HG02981 (cell line): ENCODE data around the gene FAM20C.

Experiments used
- ATAC-seq: cut with Tn5 transposase; IDR thresholded peaks from one replicate; pipeline ENCODE4 v1.9.1; 2021; ENCODE audit warnings: mild to moderate bottlenecking, moderate library complexity; ENCODE audit not compliant: unreplicated experiment

FAM20C gene

DNA sequence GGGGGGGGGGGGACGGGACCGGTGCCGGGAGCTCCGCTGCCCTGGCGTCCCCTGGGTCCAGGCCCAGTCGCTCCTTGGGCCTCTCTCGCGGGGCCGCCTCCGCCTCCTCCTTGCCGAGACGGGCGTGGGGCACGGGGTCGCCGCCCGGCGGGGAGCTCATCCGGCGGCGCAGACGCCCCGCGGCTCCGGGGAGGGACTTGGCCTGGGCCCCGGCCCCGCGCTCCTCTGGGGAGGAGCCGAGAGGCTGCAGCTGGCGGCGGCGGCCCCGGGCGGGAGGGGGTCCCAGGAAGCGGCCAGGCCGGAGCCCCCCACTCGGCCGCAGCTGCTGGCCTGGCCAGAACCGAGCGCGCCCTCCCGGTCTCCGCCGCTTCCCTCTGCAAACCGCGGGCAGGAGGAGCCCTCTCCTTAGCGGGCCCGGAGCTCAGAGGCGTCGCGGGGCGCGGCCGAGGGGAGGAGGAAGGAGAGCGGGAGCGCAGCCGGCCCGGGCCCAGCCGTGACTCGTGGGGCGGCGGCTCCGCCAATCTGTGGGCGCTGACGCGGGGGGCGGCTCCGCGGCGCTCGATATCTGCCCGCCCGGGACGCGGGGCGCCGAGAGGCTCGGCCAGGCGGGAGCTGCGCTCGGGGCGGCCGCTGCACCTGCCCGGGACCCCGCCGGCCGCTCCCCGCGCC is at the start of gene FAM20C:
FAM20C (plus strand) TSS at position 591 of the 669 bp plus-strand sequence. CDS start 629 bp downstream, outside the sequence.
- no peak for ATAC-seq

DNA sequence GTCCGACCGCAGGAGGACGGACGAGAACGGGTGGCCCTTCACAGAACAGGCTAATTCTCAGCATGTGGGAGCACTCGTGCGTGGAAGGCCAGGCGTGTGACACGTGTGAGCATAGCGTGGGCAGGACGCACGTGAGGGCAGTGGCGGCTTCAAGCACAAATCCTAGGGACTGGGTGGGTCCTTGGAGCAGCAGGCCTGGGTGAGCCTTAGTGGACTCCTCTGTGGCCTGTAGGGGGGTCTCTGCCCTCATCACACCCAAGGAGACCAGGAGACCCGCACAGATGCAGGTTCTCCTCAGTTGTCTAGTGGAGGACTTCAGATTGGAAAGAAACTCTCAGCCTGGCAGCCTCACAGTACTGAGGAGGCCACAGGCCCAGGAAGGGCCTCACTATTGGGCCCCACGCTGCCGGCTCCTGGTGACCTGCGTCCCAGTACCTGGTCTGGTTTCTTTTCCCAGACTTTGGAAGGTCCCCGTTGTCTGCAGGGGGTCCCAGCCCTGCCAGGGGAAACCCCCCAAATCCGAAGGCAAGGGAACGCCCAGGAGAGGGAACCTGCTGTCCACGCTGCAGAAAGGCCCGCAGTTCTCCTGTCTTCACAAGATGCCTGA is 49.1 kb upstream of the FAM20C start:
- no peak for ATAC-seq

DNA sequence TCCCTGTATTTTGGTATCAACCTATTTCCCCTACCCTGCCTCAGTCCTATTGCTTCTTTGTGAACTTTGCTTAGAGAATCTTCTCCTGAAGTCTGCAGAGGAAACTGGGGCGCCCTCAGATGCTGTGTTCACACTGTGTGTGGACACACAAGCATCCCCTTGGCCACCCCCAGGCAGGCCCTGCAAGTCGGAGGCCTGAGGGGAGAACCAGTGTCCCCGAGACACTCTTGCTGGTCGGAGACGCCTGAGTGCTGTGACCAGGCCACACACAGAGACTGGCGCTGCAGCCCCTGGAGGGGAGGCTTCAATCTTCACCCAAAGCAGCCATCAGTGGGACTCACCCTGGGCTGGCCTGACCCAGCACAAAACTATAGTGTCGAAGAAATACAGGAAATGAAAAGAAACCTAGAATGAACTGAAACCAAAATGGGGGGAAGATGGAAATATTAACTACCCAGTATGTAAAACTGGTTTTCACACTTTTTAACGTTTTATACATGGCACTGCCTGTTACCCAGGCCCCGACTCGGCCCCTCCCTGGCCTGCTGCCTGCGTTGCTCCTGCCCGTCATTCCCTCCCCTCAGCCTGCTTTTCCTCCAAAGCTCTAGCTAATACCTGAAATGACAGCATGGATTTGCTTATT is 48.4 kb upstream of the FAM20C start:
- peak; percentile 46 for ATAC-seq

DNA sequence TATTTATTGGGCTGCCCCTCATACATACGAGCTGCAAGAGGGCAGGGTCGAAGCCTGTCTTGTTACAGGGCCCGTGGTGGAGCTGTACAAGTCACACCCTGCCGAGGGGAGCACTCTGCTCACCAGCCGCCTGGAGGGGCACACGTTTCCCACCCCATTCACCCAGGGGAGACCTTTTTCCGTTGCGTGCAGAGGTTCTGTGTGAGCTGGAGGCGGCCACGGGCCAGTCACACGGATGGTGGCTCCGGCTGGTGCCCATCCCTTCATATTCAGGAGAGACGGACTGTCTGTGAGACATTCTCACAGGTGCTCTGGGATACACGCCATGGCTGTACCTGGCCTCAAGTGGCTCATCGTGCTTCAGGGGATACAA is 47.9 kb upstream of the FAM20C start:
- no peak for ATAC-seq

DNA sequence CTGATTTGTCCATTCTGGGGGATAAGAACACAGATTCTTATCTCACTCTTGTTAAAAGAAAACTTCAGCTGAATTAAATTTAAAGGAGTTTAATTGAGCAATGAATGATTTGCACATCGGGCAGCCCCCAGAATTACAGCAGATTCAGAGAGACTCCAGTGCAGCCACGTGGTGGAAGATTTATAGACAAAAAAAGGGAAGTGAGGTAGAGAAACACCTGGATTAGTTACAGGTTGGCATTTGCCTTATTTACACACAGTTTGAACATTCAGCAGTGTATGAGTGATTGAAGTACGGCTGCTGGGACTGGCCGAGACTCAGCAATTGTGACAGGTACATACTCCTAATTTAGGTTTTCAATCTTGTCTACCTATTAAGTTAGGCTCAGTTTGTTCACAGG is 46.5 kb upstream of the FAM20C start:
- no peak for ATAC-seq

DNA sequence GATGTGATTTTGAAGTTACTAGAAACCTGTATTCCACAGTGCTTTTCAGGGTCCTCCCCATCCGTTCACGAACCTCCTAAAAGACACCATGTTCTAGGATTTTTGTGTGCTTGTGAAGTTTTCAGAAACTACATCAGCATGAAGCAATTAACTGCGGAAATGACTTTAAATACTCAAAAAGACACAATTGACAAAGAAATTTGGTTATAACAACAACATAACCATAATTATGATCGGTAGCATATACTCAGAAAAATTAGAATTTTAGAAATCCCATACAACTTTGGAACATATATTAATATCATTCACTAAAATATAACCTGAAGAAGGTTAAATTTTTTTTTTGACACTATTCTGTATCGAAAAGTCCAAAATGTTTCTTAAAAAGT is 43.8 kb upstream of the FAM20C start:
- no peak for ATAC-seq

DNA sequence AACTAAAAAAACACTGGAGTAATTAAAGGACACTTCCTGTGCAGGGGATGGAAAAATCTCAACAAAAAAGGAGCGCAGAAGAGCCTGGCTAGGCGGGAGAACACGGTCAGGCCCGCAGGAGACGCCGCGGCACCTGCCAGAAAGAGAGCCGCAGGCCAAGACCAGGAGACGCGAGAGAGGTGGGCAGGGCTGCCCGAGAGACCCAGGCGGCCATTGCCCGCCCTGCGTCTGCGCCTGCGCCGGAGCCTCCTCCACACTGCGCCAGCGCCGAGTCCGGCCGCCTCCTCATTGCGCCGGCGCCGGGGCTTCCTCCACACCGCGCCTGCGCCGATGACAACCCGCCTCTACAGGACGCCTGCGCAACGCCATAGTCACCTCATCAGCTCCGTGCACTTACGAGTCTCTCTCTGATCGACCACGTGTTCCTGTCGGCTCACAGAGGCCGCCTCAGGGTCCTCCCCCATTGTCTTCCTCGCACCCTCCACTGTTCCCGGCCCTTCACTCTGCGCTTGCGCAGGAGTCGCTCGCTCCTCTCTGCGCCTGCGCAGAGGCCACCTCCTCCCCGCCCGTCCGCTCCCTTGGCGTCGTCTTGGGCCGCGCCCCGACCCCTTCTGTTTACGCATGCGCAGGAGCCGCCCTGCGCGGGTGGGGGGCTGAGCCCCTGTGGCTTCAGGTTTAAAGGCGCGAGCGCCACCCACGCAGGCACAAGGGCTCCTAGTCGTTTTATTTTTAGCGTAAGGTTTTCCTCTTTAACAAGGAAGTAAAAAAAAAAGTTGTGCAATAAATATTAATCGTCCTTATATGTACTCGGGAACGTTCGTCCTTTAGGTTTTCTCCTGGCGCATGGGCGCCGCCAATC is 43.2 kb upstream of the FAM20C start:
- peak; percentile 96 for ATAC-seq

DNA sequence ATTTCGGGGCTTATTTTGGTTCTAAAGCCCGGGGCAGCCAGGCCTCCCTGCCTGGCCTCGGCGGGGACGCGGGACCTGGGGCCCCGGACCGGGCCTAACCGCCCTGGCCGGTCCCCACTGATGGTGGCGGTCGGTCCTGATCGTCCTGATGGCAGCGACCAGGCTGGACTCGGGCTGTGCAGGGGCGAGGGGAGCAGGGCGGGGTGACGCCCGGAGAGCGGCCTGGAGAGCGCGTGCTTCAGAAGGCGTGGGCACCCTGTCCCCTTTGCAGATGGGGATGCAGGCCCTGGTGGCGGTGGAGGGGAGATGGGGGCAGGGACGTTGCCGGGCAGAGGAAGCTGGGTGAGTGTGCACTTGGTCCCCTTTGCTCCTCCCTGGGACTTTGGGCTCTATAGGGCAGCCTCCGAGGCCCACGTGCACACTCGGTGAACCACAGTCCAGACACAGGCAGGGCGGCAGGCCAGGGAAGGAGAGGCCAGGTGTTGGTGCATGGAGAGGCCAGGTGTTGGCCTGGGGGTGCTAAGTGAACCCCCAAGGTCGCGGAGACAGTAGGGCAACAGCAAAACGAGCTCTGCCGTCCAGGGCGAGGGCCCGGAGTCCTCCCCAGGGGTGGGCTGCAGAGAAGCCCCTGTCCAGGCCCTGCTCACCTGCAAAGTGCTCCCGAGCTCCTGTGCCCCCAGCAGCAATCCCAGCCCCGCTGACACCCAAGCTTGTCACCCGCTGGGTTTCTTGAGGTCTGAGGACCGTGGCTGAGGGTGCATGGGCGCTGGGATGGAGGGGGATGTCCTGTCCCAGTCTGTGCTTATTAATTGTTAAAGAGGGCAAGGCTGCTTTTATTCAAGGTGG is 42.4 kb upstream of the FAM20C start:
- peak; percentile 17 for ATAC-seq

DNA sequence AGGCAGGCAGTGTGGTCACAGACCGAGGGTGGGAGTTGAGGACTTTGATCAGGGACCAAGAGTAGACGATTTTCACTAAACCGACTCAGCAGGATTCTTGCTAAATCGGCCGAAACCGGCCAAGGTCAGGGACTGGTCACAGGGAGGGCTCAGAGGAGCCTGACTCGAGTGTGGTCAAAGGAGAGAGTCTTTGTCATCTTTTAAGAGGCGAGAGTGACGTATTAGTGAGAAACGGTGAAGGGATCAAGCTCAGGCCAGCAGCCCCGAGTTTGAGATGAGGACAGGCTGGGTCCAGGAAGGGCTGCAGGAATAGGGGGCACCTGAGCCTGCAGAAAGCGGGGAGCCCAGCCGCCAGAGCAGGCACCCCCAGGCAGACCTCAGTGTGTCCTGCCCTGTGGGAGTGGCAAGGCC is 41.6 kb upstream of the FAM20C start:
- no peak for ATAC-seq

DNA sequence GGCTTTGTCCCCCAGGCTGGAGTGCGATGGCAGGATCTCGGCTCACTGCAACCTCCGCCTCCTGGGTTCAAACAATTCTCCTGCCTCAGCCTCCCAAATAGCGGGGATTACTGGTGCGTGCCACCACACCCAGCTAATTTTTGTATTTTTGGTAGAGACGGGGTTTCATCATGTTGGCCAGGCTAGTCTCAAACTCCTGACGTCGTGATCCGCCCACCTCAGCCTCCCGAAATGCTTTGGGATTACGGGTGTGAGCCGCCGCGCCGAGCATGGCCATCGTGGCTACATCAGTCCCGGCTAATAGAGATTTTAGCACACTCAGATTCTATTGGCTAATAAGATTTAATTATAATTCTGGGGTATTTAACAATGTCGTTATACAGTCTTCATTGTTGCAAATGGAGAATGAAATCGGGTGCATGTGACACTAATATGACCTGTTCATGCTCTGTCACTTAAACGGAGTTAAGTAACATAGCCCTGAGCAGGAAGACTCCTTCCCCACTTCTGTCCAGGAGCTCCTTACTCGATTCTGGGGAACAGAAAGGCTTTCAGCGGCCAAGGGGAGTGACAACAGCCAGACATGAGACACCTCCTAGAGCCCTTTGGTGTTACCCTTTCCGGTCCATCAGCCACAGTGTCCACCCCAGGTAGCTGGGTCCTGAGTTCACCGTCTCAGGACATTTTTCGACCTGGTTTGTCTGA is 40.9 kb upstream of the FAM20C start:
- ATAC-seq, result no peak

DNA sequence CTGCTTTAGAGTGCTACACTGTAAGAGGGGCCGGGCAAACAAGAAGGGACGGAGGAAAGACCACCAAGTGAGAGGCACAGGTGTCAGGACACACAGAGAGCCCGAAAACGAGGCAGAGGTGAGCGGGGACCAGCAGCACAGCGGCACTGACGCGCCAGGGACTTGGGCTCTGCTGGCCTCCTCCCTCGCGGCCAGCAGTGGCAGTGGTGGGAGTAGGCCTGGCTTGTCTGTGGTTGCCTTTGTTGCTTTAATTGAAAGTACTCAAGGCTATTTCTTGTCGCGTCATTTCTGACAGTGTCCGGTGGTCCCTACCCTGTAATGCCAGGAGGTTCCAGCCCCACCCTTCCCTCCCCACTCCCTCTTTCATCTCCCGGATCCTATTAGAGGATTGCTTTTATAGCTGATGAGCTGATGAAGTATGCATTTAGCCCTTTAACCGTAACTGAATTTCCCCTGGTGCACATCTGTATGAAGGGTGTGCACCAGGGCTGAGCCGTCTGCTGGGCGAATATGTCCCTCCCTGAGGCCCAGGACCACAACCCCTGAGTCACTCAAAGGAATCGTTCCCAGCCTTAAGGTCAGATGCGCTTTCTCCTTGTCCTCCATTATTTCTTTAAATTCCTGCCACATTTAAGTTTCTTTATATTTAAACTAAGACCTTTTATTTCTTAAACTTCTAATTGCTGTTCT is 39.5 kb upstream of the FAM20C start:
- ATAC-seq, result no peak

DNA sequence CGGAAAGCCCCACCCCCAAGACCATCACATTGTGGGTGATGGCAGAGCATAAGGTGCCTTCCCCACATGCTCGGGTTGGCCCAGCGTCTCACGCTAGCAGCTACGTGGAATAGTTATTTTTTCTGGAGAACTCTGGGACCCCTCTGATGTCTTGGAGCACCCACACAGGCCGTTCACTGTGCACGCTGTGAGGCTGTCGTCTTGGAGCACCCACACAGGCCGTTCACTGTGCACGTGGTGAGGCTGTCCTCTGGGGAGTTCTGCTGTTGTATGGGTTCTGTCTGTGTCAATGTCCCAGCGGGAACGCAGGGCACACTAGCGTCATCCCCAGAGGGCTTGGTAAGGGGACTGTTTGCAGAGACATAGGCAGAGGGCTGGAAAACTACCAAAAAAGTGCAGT is 38.8 kb upstream of the FAM20C start:
- ATAC-seq, result no peak

DNA sequence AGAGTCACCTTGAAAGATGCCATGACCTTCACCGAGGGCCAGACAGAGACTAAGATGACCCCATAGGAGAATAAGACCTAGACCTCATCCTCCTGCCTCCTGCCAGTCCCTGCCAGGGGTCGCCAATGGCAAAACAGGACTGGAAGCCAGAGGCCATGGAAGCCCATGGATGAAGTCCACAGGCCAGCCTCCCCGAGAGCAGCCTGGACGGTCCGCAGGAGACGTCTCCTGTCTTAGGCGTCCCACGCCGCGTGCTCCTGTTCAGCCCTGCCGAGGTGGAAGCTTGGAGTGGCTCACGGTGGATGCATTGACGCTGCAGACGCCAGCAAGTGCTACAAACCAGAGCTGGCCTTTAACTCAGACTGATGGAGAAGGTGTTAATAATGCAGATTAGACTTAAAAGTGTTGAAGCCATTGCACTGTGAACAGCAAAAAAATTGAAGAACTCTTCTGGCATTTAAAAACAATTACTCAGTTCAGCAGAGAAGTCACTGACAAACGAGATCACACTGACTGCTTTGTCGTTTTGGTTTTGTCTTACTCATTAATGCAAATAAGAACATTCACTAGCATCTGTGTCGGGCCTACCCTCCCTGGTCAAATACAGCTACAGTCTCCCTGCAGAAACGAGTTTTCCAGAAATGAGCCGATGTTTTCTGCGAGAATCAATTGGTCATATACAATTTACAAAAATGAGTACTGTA is 38.1 kb upstream of the FAM20C start:
- no peak for ATAC-seq

DNA sequence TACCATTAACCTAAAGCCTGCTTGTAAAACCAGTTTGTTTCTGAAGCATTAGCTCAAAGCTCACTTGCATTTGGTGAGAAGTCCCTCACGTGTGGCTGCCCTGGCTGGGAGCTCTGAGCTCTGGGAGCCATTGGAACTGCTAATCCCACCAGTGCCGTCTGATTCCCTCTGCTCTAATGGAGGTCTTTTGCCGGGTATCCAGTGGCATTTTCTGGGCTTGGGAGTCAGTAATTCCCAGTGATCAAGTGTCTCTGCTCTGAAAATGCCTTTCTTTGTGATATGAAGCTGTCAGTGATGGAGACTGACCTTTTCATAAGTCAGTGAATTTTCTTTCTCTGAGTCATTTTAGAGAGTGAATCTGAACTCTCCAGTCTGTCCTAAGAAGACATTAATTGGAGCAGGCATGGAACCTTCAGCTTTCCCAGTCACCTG is 36.9 kb upstream of the FAM20C start:
- ATAC-seq, result no peak

DNA sequence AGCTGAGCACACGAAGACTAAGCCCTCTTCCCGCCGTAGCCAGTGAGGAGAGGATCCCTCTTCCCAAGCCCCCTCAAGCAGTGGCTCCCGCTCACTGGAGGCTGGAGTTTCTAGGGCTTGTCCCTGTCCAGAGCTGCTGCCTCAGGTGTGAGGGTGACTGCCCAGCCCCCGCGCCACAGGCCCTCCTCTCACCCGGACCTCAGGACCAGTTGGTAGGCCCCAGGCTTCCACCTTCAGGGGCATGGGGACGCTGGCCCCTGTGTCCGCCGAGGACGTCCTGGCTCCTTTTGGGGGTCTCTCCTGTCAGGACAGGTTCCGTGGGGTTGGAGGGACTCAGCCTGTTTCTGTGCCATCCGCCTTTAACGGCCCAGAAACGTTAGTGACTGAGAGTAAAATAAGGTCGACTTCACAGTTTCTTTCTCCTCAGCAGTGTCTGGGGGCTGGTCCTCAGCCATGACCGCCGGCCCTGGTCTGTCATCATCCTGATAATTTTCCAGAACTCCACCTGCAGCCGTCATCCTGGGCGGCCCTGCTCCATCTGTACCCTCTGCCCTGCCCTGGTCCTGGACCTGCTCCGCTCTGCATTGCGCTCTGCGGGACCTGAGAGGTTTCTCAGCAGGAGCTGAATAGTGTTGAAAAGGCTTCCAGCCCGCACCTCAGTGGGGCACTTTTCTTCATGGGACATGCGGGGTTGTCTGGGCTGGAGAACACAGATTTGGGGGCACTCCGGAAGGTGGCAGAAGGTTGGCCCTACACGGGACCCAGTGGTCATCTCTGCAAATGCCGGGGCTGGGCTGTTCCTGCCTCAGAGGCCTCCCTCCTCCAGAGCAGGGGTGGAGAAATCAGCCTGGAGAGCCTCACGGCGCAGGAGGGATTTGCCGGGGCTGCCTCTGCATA is 36.0 kb upstream of the FAM20C start:
- no peak for ATAC-seq

DNA sequence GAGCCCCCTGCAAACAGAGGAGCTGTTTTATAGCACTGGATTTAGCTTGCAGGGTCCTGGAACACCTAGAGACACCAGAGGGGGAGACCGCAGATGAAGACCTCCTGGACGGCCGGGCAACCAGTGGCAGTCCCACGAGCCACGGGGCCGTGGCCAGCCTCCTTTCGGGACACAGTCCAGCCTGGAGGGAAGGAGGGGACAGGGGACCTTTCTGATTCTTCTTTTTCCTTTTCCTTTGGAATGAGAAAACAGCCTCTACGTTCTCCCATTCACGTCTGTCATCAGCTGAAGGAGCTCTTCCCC is 35.4 kb upstream of the FAM20C start:
- no peak for ATAC-seq

DNA sequence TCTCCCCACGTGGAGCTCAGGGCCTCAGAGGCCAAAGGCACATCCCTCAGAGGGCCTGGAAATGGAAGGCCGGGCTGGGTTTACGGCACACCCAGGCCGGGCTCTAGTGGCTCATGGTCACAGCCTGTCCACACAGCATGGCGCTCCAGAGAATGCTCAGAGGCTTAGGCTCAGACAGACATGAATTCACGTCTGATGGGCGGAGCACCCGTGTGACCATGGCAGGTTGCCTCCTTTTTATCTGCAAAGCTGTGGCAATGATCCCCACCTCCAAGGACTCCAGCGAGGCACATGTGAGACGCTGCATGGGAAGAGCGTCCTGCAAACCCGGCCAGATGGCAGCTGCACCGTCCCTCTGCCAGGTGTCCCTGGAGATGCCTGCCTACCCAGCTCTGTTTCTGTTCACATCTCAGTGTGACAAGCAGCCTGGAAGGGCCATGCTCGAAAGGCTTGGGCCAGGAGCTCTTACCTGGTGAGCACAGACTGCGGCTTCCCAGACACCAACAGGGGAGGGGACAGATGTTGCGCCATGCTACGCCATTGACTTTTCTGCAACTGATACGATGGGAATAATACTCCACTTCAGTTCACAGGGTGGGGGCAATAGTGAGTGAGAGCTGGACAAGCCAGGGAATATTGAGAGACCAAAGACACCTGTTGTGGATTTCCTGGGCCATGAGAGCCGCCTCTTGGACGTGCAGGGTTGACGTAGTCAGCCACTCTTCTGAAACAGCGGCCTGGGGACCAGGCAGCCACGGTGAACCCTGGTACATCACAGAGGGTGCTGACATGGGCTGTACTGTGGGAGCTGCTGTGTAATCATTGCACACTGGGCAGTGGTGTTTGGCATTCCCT is 34.4 kb upstream of the FAM20C start:
- ATAC-seq, result no peak
